Endothelial cell of umbilical vein (primary cell): ENCODE data around the gene SEMA5A.

Experiments used
- CTCF ChIP-seq, 2 donors: IDR thresholded peaks; 1 replicate in 1 of 2; 2 replicates in 1 of 2; pipeline ENCODE4 v1.5.1; 2011; ENCODE audit warnings: low read length in 2 of 2, mild to moderate bottlenecking in 2 of 2, moderate library complexity in 2 of 2, control low read depth in 1 of 2, inconsistent platforms in 1 of 2, low read depth in 1 of 2; ENCODE audit not compliant: insufficient read depth in 1 of 2; ENCODE audit errors: extremely low read depth in 1 of 2
- EZH2 ChIP-seq: IDR thresholded peaks from 2 replicates; pipeline ENCODE4 v1.6.1; 2012; ENCODE audit warnings: borderline replicate concordance, low read depth, mild to moderate bottlenecking, moderate library complexity, low read length, inconsistent platforms; ENCODE audit not compliant: severe bottlenecking
- FOS ChIP-seq: IDR thresholded peaks from 2 replicates; pipeline ENCODE4 v1.6.1; 2011; ENCODE audit warnings: mild to moderate bottlenecking, low read length, moderate library complexity, borderline replicate concordance; ENCODE audit not compliant: insufficient read depth
- GATA2 ChIP-seq: IDR thresholded peaks from 2 replicates; pipeline ENCODE4 v1.7.0; 2011; ENCODE audit warnings: low read depth, mild to moderate bottlenecking, moderate library complexity, mixed read lengths, low read length; ENCODE audit not compliant: insufficient read length, insufficient read depth
- MAX ChIP-seq: IDR thresholded peaks from 2 replicates; pipeline ENCODE4 v1.6.1; 2011; ENCODE audit not compliant: insufficient read depth, insufficient read length
- MYC ChIP-seq: IDR thresholded peaks from one replicate; pipeline ENCODE4 v1.6.1; 2011; ENCODE audit warnings: mild to moderate bottlenecking, low read depth, low read length
- POLR2A ChIP-seq: IDR thresholded peaks from 2 replicates; pipeline ENCODE4 v1.6.1; 2012; ENCODE audit warnings: low read depth, mild to moderate bottlenecking, control low read depth, low read length
- POLR2AphosphoS5 ChIP-seq: IDR thresholded peaks from 2 replicates; pipeline ENCODE4 v1.6.1; 2012; ENCODE audit warnings: low read depth, mild to moderate bottlenecking, control low read depth, low read length, moderate library complexity; ENCODE audit not compliant: insufficient read depth

GRCh38 chr5:9347541-9348295 lies 198.2 kb downstream of the SEMA5A start:
- TF ChIP-seq FOS = no peak
- TF ChIP-seq EZH2 = no peak
- no peak for TF ChIP-seq CTCF (IDR thresholded peaks at IDR 0.05; ENCODE audit: extremely low read depth in 1 of 2, insufficient read depth in 1 of 2, low read depth in 1 of 2, low read length in 2 of 2)
- no peak for TF ChIP-seq POLR2A
- no peak for TF ChIP-seq MYC
- TF ChIP-seq GATA2 = no peak
- TF ChIP-seq POLR2AphosphoS5 = no peak
- TF ChIP-seq MAX = no peak
